Astrocyte (in vitro differentiated cells and primary cell): ENCODE measurements around the gene OR2A25.

Experiments used
- CTCF ChIP-seq: IDR thresholded peaks from 2 replicates; pipeline ENCODE4 v1.5.1; 2011; ENCODE audit warnings: low read depth, mild to moderate bottlenecking, inconsistent platforms, low read length, moderate library complexity; ENCODE audit not compliant: insufficient read depth
- EZH2 ChIP-seq: IDR thresholded peaks from 2 replicates; pipeline ENCODE4 v1.6.1; 2012; ENCODE audit warnings: mild to moderate bottlenecking, low read length, inconsistent platforms; ENCODE audit not compliant: insufficient read depth

GRCh38 chr7:144036302-144036885 lies 33.2 kb upstream of the OR2A25 start:
- TF ChIP-seq CTCF (no peak), EZH2 (no peak)
